ENCODE data around the gene ABLIM1. TPM values are rescaled to one million over a fixed set of nuclear protein-coding genes. Genes with fewer than 3 reads are reported as not detected.

The ABLIM1 gene
- total and polyA plus RNA-seq, 4 donors = 72.1 to 103 (median 95.7) TPM

- Histone ChIP-seq H3K4me3 (ENCODE audit: low read depth, low read length) (no peak overlapping the region), H3K36me3 (ENCODE audit: control insufficient read depth, insufficient read depth, low read length) (no peaks in the 10 kb centered on the region), H3K9me3 (ENCODE audit: control insufficient read depth, insufficient read depth, low read length) (no peaks in the 10 kb centered on the region), H3K27me3 (ENCODE audit: control insufficient read depth, insufficient read depth, low read length) (no peaks in the 10 kb centered on the region), H3K27ac (ENCODE audit: low read depth, low read length) (no peak overlapping the region), H3K4me1 (ENCODE audit: control insufficient read depth, insufficient read depth, low read length) (peaks cover 3% of the 10 kb centered on the region)
- 67% methylated on average over 3 of the region's 9 CpGs for WGBS (ENCODE audit: insufficient coverage)
- no peak for DNase-seq (ENCODE audit: low read depth in 4 of 6, low spot score in 6 of 6)
These were observed 7.2 kb downstream of the ABLIM1 start for GRCh38 chr10:114650831-114651230.

GRCh38 chr10:114650266-114650665 lies 7.8 kb downstream of the ABLIM1 start:
- Histone ChIP-seq H3K4me3 (ENCODE audit: low read depth, low read length) (no peak overlapping the region), H3K9me3 (ENCODE audit: control insufficient read depth, insufficient read depth, low read length) (no peaks in the 10 kb centered on the region), H3K4me1 (ENCODE audit: control insufficient read depth, insufficient read depth, low read length) (peaks cover 3% of the 10 kb centered on the region), H3K27me3 (ENCODE audit: control insufficient read depth, insufficient read depth, low read length) (no peaks in the 10 kb centered on the region), H3K36me3 (ENCODE audit: control insufficient read depth, insufficient read depth, low read length) (no peaks in the 10 kb centered on the region), H3K27ac (ENCODE audit: low read depth, low read length) (no peak overlapping the region)
- no peak for DNase-seq (ENCODE audit: low read depth in 4 of 6, low spot score in 6 of 6)
- no CpG with 5 or more reads among the region's 1 CpG for WGBS (ENCODE audit: insufficient coverage)

- no peaks in the 10 kb centered on the region for H3K27me3 ChIP-seq (ENCODE audit: control insufficient read depth, insufficient read depth, low read length)
- no peak overlapping the region for H3K27ac ChIP-seq (ENCODE audit: low read depth, low read length)
- DNase-seq (ENCODE audit: low read depth in 4 of 6, low spot score in 6 of 6) = no peak
- H3K4me3 ChIP-seq (ENCODE audit: low read depth, low read length) = no peak overlapping the region
- H3K4me1 ChIP-seq (ENCODE audit: control insufficient read depth, insufficient read depth, low read length) = peaks cover 3% of the 10 kb centered on the region
- WGBS (ENCODE audit: insufficient coverage) = 97% methylated on average over 3 of the region's 7 CpGs
- no peaks in the 10 kb centered on the region for H3K36me3 ChIP-seq (ENCODE audit: control insufficient read depth, insufficient read depth, low read length)
- no peaks in the 10 kb centered on the region for H3K9me3 ChIP-seq (ENCODE audit: control insufficient read depth, insufficient read depth, low read length)
These were observed 8.7 kb downstream of the ABLIM1 start for GRCh38 chr10:114649217-114649903.

GRCh38 chr10:114648368-114648767 lies 9.7 kb downstream of the ABLIM1 start:
- Histone ChIP-seq H3K27me3 (ENCODE audit: control insufficient read depth, insufficient read depth, low read length) (no peaks in the 10 kb centered on the region), H3K27ac (ENCODE audit: low read depth, low read length) (no peak overlapping the region), H3K36me3 (ENCODE audit: control insufficient read depth, insufficient read depth, low read length) (no peaks in the 10 kb centered on the region), H3K4me1 (ENCODE audit: control insufficient read depth, insufficient read depth, low read length) (no peaks in the 10 kb centered on the region), H3K4me3 (ENCODE audit: low read depth, low read length) (no peak overlapping the region), H3K9me3 (ENCODE audit: control insufficient read depth, insufficient read depth, low read length) (no peaks in the 10 kb centered on the region)
- WGBS (ENCODE audit: insufficient coverage) = no CpG with 5 or more reads among the region's 8 CpGs
- DNase-seq (ENCODE audit: low read depth in 4 of 6, low spot score in 6 of 6) = no peak

- no peak overlapping the region for H3K27ac ChIP-seq (ENCODE audit: low read depth, low read length)
- WGBS (ENCODE audit: insufficient coverage) = 100% methylated on average over 1 of the region's 2 CpGs
These were observed 10.4 kb downstream of the ABLIM1 start for GRCh38 chr10:114647545-114648138.

GRCh38 chr10:114646426-114646825 lies 11.6 kb downstream of the ABLIM1 start:
- no peak for DNase-seq (ENCODE audit: low read depth in 4 of 6, low spot score in 6 of 6)
- Histone ChIP-seq H3K4me3 (ENCODE audit: low read depth, low read length) (no peak overlapping the region), H3K36me3 (ENCODE audit: control insufficient read depth, insufficient read depth, low read length) (no peaks in the 10 kb centered on the region), H3K27me3 (ENCODE audit: control insufficient read depth, insufficient read depth, low read length) (no peaks in the 10 kb centered on the region), H3K27ac (ENCODE audit: low read depth, low read length) (no peak overlapping the region), H3K9me3 (ENCODE audit: control insufficient read depth, insufficient read depth, low read length) (no peaks in the 10 kb centered on the region), H3K4me1 (ENCODE audit: control insufficient read depth, insufficient read depth, low read length) (no peaks in the 10 kb centered on the region)
- WGBS (ENCODE audit: insufficient coverage) = 100% methylated on average over 4 of the region's 5 CpGs

More at GRCh38 chr10:114647545-114648138, 10.4 kb downstream of the ABLIM1 start:
- Histone ChIP-seq H3K27me3 (ENCODE audit: control insufficient read depth, insufficient read depth, low read length) (no peaks in the 10 kb centered on the region), H3K36me3 (ENCODE audit: control insufficient read depth, insufficient read depth, low read length) (no peaks in the 10 kb centered on the region), H3K4me3 (ENCODE audit: low read depth, low read length) (no peak overlapping the region), H3K4me1 (ENCODE audit: control insufficient read depth, insufficient read depth, low read length) (no peaks in the 10 kb centered on the region), H3K9me3 (ENCODE audit: control insufficient read depth, insufficient read depth, low read length) (no peaks in the 10 kb centered on the region)
- DNase-seq (ENCODE audit: low read depth in 4 of 6, low spot score in 6 of 6) = no peak

- Histone ChIP-seq H3K4me1 (ENCODE audit: control insufficient read depth, insufficient read depth, low read length) (no peaks in the 10 kb centered on the region), H3K27me3 (ENCODE audit: control insufficient read depth, insufficient read depth, low read length) (no peaks in the 10 kb centered on the region), H3K4me3 (ENCODE audit: low read depth, low read length) (no peak overlapping the region), H3K36me3 (ENCODE audit: control insufficient read depth, insufficient read depth, low read length) (no peaks in the 10 kb centered on the region), H3K27ac (ENCODE audit: low read depth, low read length) (no peak overlapping the region), H3K9me3 (ENCODE audit: control insufficient read depth, insufficient read depth, low read length) (no peaks in the 10 kb centered on the region)
- no CpG with 5 or more reads among the region's 3 CpGs for WGBS (ENCODE audit: insufficient coverage)
- DNase-seq (ENCODE audit: low read depth in 4 of 6, low spot score in 6 of 6) = no peak
These were observed 12.4 kb downstream of the ABLIM1 start for GRCh38 chr10:114645706-114646105.

- H3K4me1 ChIP-seq (ENCODE audit: control insufficient read depth, insufficient read depth, low read length) = no peaks in the 10 kb centered on the region
- no peak overlapping the region for H3K27ac ChIP-seq (ENCODE audit: low read depth, low read length)
These were observed 14.9 kb downstream of the ABLIM1 start for GRCh38 chr10:114643158-114643557.

GRCh38 chr10:114642729-114643128 lies 15.3 kb downstream of the ABLIM1 start:
- WGBS (ENCODE audit: insufficient coverage) = 94% methylated on average over 3 of the region's 5 CpGs
- H3K4me3 ChIP-seq (ENCODE audit: low read depth, low read length) = no peak overlapping the region
- H3K27ac ChIP-seq (ENCODE audit: low read depth, low read length) = no peak overlapping the region
- no peaks in the 10 kb centered on the region for H3K27me3 ChIP-seq (ENCODE audit: control insufficient read depth, insufficient read depth, low read length)
- H3K4me1 ChIP-seq (ENCODE audit: control insufficient read depth, insufficient read depth, low read length) = no peaks in the 10 kb centered on the region
- no peaks in the 10 kb centered on the region for H3K9me3 ChIP-seq (ENCODE audit: control insufficient read depth, insufficient read depth, low read length)
- no peaks in the 10 kb centered on the region for H3K36me3 ChIP-seq (ENCODE audit: control insufficient read depth, insufficient read depth, low read length)
- DNase-seq (ENCODE audit: low read depth in 4 of 6, low spot score in 6 of 6) = no peak

More at GRCh38 chr10:114643158-114643557, 14.9 kb downstream of the ABLIM1 start:
- no peaks in the 10 kb centered on the region for H3K27me3 ChIP-seq (ENCODE audit: control insufficient read depth, insufficient read depth, low read length)
- no peaks in the 10 kb centered on the region for H3K36me3 ChIP-seq (ENCODE audit: control insufficient read depth, insufficient read depth, low read length)
- WGBS (ENCODE audit: insufficient coverage) = no CpG with 5 or more reads among the region's 2 CpGs
- no peaks in the 10 kb centered on the region for H3K9me3 ChIP-seq (ENCODE audit: control insufficient read depth, insufficient read depth, low read length)
- no peak overlapping the region for H3K4me3 ChIP-seq (ENCODE audit: low read depth, low read length)
- no peak for DNase-seq (ENCODE audit: low read depth in 4 of 6, low spot score in 6 of 6)

All from spinal cord (tissue), 10 donors.